AG10803 (cell line): Measurements from ENCODE around the gene LIME1.

ENCODE experiments used
- DNase-seq: peaks from one replicate; pipeline ENCODE4 v3.0.0; 2010; ENCODE audit warnings: low read depth
- H3K4me3 ChIP-seq: 2 replicates; pipeline ENCODE4 v1.5.1; 2011; ENCODE audit warnings: mild to moderate bottlenecking, low read length, control low read depth
- TF ChIP-seq, protein P1 (sequence below): conservative IDR thresholded peaks from 2 replicates; pipeline ENCODE4 v1.5.1; 2011; ENCODE audit warnings: mild to moderate bottlenecking, low read length, control low read depth, inconsistent platforms

The LIME1 gene

DNA sequence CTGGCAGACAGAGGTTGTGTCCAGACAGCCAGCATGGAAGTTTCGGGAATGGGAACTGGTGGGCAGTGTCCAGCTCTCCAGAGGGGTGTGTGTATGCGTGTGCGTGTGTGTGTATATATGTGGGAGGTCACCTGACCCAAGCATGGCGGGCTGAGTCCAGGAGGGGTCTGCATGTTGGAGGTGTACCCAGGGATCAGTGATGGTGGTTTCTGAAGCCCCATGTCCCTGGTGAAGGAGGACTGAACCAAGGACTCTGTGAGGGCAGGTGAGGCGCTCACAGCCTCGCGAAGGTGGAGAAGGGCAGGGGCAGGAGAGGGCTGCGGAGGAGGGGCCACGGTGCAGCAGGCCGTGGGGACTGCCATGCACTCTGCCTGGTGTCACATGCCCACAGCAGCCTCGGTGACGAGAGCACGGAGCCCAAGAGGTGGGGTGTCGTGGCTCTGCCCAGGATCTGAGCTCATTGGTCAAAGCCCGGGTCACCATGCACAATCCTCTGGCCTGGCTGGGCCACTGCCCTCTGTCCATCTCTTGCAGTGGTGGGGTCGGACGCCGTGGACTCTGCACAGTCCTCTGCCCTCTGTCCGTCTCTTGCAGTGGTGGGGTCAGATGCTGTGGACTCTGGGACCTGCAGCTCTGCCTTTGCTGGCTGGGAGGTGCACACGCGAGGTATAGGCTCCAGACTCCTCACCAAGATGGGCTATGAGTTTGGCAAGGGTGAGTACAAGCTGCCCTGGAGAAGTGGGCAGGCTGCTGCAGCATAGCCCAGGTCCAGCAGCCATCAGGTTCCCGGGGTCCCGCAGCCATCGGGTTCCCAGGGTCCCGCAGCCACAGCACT, 2.1 kb upstream of the LIME1 start:
- TF ChIP-seq, protein P1, sequence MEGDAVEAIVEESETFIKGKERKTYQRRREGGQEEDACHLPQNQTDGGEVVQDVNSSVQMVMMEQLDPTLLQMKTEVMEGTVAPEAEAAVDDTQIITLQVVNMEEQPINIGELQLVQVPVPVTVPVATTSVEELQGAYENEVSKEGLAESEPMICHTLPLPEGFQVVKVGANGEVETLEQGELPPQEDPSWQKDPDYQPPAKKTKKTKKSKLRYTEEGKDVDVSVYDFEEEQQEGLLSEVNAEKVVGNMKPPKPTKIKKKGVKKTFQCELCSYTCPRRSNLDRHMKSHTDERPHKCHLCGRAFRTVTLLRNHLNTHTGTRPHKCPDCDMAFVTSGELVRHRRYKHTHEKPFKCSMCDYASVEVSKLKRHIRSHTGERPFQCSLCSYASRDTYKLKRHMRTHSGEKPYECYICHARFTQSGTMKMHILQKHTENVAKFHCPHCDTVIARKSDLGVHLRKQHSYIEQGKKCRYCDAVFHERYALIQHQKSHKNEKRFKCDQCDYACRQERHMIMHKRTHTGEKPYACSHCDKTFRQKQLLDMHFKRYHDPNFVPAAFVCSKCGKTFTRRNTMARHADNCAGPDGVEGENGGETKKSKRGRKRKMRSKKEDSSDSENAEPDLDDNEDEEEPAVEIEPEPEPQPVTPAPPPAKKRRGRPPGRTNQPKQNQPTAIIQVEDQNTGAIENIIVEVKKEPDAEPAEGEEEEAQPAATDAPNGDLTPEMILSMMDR = no peak
- no peak overlapping the region for H3K4me3 ChIP-seq
- no peak for DNase-seq

DNA sequence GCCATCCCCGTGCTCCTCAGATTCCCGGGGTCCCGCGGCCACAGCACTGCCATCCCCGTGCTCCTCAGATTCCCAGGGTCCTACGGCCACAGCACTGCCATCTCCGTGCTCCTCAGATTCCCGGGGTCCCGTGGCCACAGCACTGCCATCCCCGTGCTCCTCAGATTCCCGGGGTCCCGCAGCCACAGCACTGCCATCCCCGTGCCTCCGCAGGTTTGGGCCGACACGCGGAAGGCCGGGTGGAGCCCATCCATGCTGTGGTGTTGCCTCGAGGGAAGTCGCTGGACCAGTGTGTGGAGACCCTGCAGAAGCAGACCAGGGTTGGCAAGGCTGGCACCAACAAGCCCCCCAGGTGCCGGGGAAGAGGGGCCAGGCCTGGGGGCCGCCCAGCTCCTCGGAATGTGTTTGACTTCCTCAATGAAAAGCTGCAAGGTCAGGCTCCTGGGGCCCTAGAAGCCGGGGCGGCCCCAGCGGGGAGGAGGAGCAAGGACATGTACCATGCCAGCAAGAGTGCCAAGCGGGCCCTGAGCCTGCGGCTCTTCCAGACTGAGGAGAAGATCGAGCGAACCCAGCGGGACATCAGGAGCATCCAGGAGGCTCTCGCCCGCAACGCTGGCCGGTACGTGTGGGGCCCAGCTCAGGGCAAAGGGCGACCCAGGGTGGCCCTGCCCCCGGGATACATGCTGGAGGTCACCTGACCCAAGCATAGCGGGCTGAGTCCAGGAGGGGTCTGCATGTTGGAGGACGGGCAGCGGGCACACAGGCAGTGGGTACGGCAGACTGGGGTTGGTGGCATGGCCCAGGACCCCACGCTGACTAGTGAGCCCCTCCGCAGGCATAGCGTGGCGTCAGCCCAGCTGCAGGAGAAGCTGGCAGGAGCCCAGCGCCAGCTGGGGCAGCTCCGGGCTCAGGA, 1.3 kb upstream of the LIME1 start:
- no peak for DNase-seq

DNA sequence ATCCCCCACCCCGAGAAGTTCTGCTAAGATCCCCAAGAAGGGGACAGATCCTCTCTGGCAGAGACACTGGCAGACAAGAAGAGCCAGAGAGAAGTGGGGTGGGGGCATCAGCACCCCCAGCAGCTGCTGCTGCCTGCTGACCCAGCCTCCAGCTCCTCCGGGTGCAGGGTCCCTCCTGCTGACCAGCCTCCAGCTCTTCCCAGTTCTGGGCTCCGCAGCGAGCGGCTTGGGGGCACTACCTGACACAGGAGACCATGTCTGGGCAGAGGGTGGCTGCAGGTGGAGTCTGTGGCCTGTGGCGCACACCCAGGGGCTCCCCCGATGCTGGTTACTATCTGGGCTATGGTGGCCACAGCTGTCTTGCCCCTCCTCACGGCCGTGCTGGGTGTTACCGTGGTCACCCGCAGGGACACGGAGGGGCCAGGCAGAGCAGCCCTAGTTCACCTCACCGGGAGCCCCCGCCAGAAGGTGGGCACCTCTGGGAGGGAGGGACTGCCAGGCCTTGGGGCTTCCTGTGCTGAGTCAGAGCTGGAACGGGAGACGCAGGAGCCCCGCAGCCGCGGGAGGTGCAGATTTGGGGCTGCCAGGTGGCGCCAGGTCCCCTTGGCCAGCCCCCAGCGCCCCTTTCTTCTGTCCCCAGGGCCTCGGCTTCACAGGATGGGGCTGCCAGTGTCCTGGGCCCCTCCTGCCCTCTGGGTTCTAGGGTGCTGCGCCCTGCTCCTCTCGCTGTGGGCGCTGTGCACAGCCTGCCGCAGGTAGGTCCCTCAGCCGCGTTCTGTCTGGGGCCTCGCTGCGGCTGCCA, 630 bp downstream of the LIME1 start:
- DNase-seq = no peak
- no peak overlapping the region for H3K4me3 ChIP-seq
- TF ChIP-seq, protein P1 = no peak

More for the DNA sequence above, 1.3 kb upstream of the LIME1 start:
- no peak overlapping the region for H3K4me3 ChIP-seq
- TF ChIP-seq, protein P1 = no peak

DNA sequence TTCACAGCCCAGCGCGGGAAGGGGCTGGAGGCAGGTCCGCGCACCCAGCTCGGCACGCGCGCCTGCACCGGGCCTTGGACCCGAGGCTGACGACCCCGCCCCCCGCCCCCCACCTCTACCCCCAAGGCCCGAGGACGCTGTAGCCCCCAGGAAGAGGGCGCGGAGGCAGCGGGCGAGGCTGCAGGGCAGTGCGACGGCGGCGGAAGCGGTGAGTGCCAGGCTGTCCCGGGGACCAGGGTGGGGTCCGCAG, 1.2 kb downstream of the LIME1 start:
- TF ChIP-seq, protein P1 = no peak
- H3K4me3 ChIP-seq = no peak overlapping the region

DNA sequence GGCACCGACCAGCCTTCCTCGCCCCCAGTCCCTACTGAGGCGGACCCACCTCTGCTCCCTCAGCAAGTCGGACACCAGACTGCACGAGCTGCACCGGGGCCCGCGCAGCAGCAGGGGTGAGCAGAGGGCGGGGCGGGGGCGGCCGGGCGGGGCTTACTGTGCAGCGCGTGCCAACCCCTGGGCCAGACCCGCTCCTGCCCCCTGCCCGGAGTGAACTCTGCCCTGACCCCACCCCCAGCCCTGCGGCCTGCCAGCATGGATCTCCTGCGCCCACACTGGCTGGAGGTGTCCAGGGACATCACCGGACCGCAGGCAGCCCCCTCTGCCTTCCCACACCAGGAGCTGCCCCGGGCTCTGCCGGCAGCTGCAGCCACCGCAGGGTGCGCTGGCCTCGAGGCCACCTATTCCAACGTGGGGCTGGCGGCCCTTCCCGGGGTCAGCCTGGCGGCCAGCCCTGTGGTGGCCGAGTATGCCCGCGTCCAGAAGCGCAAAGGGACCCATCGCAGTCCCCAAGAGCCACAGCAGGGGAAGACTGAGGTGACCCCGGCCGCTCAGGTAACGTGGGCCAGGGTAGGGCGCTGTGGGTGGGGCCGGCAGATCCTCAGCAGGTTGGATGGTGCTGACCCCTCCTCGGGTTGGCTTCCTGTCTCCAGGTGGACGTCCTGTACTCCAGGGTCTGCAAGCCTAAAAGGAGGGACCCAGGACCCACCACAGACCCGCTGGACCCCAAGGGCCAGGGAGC, 1.7 kb downstream of the LIME1 start:
- TF ChIP-seq, protein P1 = no peak
- DNase-seq = no peak
- no peak overlapping the region for H3K4me3 ChIP-seq

More for the DNA sequence above, 1.2 kb downstream of the LIME1 start:
- no peak for DNase-seq

DNA sequence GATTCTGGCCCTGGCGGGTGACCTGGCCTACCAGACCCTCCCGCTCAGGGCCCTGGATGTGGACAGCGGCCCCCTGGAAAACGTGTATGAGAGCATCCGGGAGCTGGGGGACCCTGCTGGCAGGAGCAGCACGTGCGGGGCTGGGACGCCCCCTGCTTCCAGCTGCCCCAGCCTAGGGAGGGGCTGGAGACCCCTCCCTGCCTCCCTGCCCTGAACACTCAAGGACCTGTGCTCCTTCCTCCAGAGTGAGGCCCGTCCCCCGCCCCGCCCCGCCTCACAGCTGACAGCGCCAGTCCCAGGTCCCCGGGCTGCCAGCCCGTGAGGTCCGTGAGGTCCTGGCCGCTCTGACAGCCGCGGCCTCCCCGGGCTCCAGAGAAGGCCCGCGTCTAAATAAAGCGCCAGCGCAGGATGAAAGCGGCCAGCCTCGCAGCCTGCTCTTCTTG, 2.2 kb downstream of the LIME1 start:
- H3K4me3 ChIP-seq = no peak overlapping the region

More for the DNA sequence above, 2.2 kb downstream of the LIME1 start:
- DNase-seq = peak; percentile 12
- TF ChIP-seq, protein P1 = no peak
